Kidney (tissue), 14 donors: ENCODE measurements around the gene ARG1. TPM values are rescaled to one million over a fixed set of nuclear protein-coding genes. Genes with fewer than 3 reads are reported as not detected.
A peak's percentile ranks its signal among the peaks of the same experiment; 100 is the strongest.

Experiments used
- DNase-seq, 5 donors: peaks; one replicate each; pipeline ENCODE4 v3.0.0-alpha.2; 2013 to 2020
- FAIRE-seq: peaks from 2 replicates; lab custom pipeline; 2012; peaks lifted over from hg19 to GRCh38; lab: Jason Lieb, UNC
- H3K27ac ChIP-seq, 2 donors: one replicate each; pipeline ENCODE4 v1.7.0; 2013; ENCODE audit warnings: low read depth in 2 of 2, low read length in 2 of 2, inconsistent platforms in 1 of 2
- H3K27me3 ChIP-seq: one replicate; pipeline ENCODE4 v1.7.1; 2013; ENCODE audit warnings: low read length, inconsistent platforms; ENCODE audit not compliant: control insufficient read depth, insufficient read depth
- H3K36me3 ChIP-seq, 3 donors: one replicate each; pipeline versions ENCODE4 v1.7.0 to v1.7.1; 2013; ENCODE audit warnings: low read length in 3 of 3, control low read depth in 1 of 3, inconsistent platforms in 1 of 3; ENCODE audit not compliant: insufficient read depth in 3 of 3, control insufficient read depth in 2 of 3
- H3K4me1 ChIP-seq, 3 donors: one replicate each; pipeline versions ENCODE4 v1.7.0 to v1.7.1; 2013; ENCODE audit warnings: low read length in 3 of 3, inconsistent platforms in 1 of 3, low read depth in 1 of 3; ENCODE audit not compliant: control insufficient read depth in 2 of 3, insufficient read depth in 2 of 3
- H3K4me3 ChIP-seq, 3 donors: one replicate each; pipeline versions ENCODE4 v1.7.0 to v1.8.1; 2013; ENCODE audit warnings: low read length in 3 of 3, control low read depth in 1 of 3, inconsistent platforms in 1 of 3
- H3K9ac ChIP-seq, 3 donors: one replicate each; pipeline versions ENCODE4 v1.7.0 to v1.7.1; 2013; ENCODE audit warnings: low read length in 3 of 3, control low read depth in 1 of 3, inconsistent platforms in 1 of 3
- H3K9me3 ChIP-seq, 3 donors: one replicate each; pipeline versions ENCODE4 v1.7.0 to v1.7.1; 2013; ENCODE audit warnings: low read length in 3 of 3, control low read depth in 1 of 3, inconsistent platforms in 1 of 3; ENCODE audit not compliant: control insufficient read depth in 2 of 3, insufficient read depth in 1 of 3
- CTCF ChIP-seq: IDR thresholded peaks from 3 replicates; pipeline ENCODE4 v1.5.1; 2012; ENCODE audit warnings: mild to moderate bottlenecking, moderate library complexity, borderline replicate concordance; ENCODE audit not compliant: insufficient read depth; ENCODE audit errors: extremely low read depth
- intact Hi-C: fragments of 100-400 bp; cut with DNase I; formaldehyde crosslinking; loops from one replicate; pipeline ENCODE4 v1.11.1; 2022
- polyA plus RNA-seq: library from polyadenylated mRNA; stranded (reverse); fragments of 350-450 nt; fragmentation: Illumina TruSeq; extraction: RNeasy Lipid Tissue Mini Kit (QIAGEN cat#74804); gene quantifications from one replicate; pipeline ENCODE4 v1.2.3, GENCODE V29; 2014; ENCODE audit warnings: low read depth, low replicate concordance; ENCODE audit not compliant: insufficient read depth
- total RNA-seq: library from RNA; stranded (reverse); fragmentation: NEBNext Ultra II Directional; extraction: Animal tissue kit (Norgen Biotek cat#: 25700); gene quantifications from one replicate; pipeline ENCODE4 v1.2.1, GENCODE V29; 2021
- donor health status: control.
- donor health status: control.
- donor health status: control.
- donor health status: control.
- donor health status: control.
- donor health status: DM: yes; HTN: yes; CAD: no.
- donor health status: Normal renal cell carcinoma (clear cell type).

Gene ARG1
- total and polyA plus RNA-seq, 2 donors from 2014 or later, result not detected

DNA sequence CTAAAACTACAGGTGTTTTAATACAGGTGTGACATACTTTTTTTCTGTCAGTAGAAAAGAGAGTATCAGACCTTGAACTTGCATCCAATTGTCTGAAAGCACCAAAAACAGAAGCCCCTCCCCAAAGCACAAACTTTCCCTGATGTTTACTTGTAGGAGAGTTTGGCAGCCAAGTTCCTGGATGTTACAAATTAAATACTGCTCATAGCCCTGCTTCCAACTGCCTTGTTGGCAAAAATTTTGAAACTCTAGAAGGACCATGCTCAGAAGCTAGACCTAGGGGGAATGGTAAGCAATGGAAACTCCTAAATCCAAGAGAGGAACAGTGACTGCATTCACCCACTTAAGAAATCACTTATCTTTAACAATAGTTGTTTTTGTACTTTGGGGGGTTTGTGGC, 17.0 kb upstream of the ARG1 start:
- no peak overlapping the region for H3K27ac ChIP-seq
- no peaks in the 10 kb centered on the region for H3K4me1 ChIP-seq
- FAIRE-seq (no peak), DNase-seq (peak in 1 of 5 donors; percentile 7)
- no peak overlapping the region for H3K4me3 ChIP-seq
- H3K9ac ChIP-seq, result no peak overlapping the region
- no peaks in the 10 kb centered on the region for H3K36me3 ChIP-seq
- TF ChIP-seq CTCF, result no peak
- intact Hi-C loops, result no loop called here
- no peaks in the 10 kb centered on the region for H3K9me3 ChIP-seq
- H3K27me3 ChIP-seq, result no peaks in the 10 kb centered on the region

DNA sequence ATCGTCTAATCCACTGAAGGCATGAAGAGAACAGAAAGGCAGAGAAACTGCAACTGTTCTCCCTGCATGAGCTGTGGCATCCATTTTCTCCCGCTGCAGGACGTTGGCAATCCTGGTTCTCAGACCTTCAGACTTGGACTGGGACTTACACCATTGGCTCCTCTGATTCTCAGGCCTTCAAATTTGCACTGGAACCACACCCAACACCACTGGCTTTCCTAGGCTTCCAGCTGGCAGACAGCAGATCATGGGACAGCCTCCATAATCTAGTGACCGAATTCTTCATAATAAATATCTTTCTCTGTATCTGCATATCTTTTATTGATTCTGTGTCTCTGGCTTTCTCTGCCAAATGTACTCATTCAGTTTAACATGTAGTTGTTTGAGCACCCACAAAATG, 14.1 kb upstream of the ARG1 start:
- TF ChIP-seq CTCF, result no peak
- Histone ChIP-seq H3K27ac (no peak overlapping the region), H3K4me3 (no peak overlapping the region), H3K9me3 (no peaks in the 10 kb centered on the region), H3K27me3 (no peaks in the 10 kb centered on the region), H3K36me3 (no peaks in the 10 kb centered on the region), H3K9ac (no peak overlapping the region), H3K4me1 (no peaks in the 10 kb centered on the region)
- FAIRE-seq (no peak), DNase-seq (no peak)
- intact Hi-C loops, result no loop called here

DNA sequence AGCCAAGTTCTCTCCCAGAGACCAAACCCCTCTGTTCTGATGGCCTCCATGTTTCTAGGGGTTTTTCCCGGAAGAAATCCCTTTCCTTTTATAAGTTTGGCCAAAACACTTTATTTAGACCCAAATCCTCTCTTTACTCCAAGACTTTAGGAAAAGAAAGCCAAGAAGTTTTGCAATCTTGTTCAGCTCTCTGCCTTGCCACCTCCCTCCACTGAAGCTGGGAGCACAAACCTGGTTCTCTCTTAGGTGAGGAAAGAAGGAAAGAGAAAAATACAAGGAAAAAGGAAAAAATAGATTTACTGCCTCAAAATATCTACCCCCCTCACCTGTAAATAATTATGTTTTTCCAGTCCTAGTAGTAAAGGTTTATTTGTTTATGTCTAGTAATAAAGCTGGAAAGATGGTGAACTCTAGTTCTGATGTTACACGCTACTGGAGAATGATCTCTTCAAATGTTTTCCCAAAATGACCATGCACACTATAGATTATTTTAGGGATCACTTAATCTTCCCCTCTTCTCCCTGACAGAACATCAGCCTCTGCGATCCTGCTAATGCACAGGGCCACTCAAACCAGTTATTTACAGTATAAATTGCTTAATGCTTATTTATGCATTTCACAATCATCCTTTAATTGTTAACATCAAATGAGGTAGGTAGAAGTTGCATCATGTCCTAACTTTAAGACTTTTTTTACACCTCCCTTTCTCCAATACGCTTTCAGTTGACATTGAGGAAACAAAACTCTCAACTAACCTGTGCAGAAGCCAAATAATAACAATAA, 10.9 kb upstream of the ARG1 start:
- no peak for DNase-seq

More for the DNA sequence above, 10.9 kb upstream of the ARG1 start:
- Histone ChIP-seq H3K9me3 (no peaks in the 10 kb centered on the region), H3K4me1 (no peaks in the 10 kb centered on the region), H3K27me3 (no peaks in the 10 kb centered on the region), H3K4me3 (no peak overlapping the region), H3K27ac (no peak overlapping the region), H3K9ac (no peak overlapping the region), H3K36me3 (no peaks in the 10 kb centered on the region)
- no peak for TF ChIP-seq CTCF
- intact Hi-C loops, result no loop called here
- FAIRE-seq, result no peak
